NCI-H1105 (cell line): ENCODE measurements around the gene NOS1AP.

Source experiments
- DNase-seq: peaks from one replicate; lab custom pipeline; 2025; lab: John Stamatoyannopoulos, UW

The NOS1AP gene

GRCh38 chr1:162089748-162090147, 20.3 kb downstream of the NOS1AP start:
- no peak for DNase-seq

- DNase-seq, result no peak
Observed at GRCh38 chr1:162090378-162090777, 20.9 kb downstream of the NOS1AP start.

- no peak for DNase-seq
Observed at GRCh38 chr1:162091681-162092524, 22.4 kb downstream of the NOS1AP start.

- no peak for DNase-seq
Observed at GRCh38 chr1:162093095-162093494, 23.6 kb downstream of the NOS1AP start.

- no peak for DNase-seq
Observed at GRCh38 chr1:162094271-162094670, 24.8 kb downstream of the NOS1AP start.

- DNase-seq, result no peak
Observed at GRCh38 chr1:162094723-162095122, 25.2 kb downstream of the NOS1AP start.

- no peak for DNase-seq
Observed at GRCh38 chr1:162107911-162108310, 38.4 kb downstream of the NOS1AP start.

GRCh38 chr1:162108426-162108825, 38.9 kb downstream of the NOS1AP start:
- no peak for DNase-seq

- no peak for DNase-seq
Observed at GRCh38 chr1:162110910-162111309, 41.4 kb downstream of the NOS1AP start.

- DNase-seq, result no peak
Observed at GRCh38 chr1:162111572-162111971, 42.1 kb downstream of the NOS1AP start.

GRCh38 chr1:162113419-162113818, 43.9 kb downstream of the NOS1AP start:
- DNase-seq, result no peak

GRCh38 chr1:162117039-162117774, 47.7 kb downstream of the NOS1AP start:
- DNase-seq, result no peak

GRCh38 chr1:162118063-162118462, 48.6 kb downstream of the NOS1AP start:
- no peak for DNase-seq

GRCh38 chr1:162128693-162129356, 59.3 kb downstream of the NOS1AP start:
- no peak for DNase-seq

GRCh38 chr1:162130308-162130707, 60.8 kb downstream of the NOS1AP start:
- no peak for DNase-seq

- no peak for DNase-seq
Observed at GRCh38 chr1:162131400-162132321, 62.2 kb downstream of the NOS1AP start.

GRCh38 chr1:162133566-162133965, 64.1 kb downstream of the NOS1AP start:
- DNase-seq, result no peak

- DNase-seq, result no peak
Observed at GRCh38 chr1:162134646-162135045, 65.2 kb downstream of the NOS1AP start.

- no peak for DNase-seq
Observed at GRCh38 chr1:162135271-162135775, 65.8 kb downstream of the NOS1AP start.

- no peak for DNase-seq
Observed at GRCh38 chr1:162136760-162137159, 67.3 kb downstream of the NOS1AP start.

GRCh38 chr1:162137179-162137960, 67.9 kb downstream of the NOS1AP start:
- DNase-seq, result no peak
